IPS-20b (cell line): ENCODE results near the gene SLC24A4.

Experiments used
- H3K27ac ChIP-seq: one replicate; pipeline ENCODE4 v1.5.1; 2013; ENCODE audit warnings: low read length
- H3K27me3 ChIP-seq: 2 replicates; pipeline ENCODE4 v1.6.1; 2013; ENCODE audit warnings: mild to moderate bottlenecking, low read length, inconsistent platforms; ENCODE audit not compliant: insufficient read depth
- H3K36me3 ChIP-seq: 2 replicates; pipeline ENCODE4 v1.6.1; 2013; ENCODE audit warnings: low read depth, mild to moderate bottlenecking, inconsistent platforms, low read length, moderate library complexity; ENCODE audit not compliant: insufficient read depth
- H3K4me1 ChIP-seq: 2 replicates; pipeline ENCODE4 v1.6.1; 2013; ENCODE audit warnings: mild to moderate bottlenecking, control low read depth, inconsistent platforms, low read length, moderate library complexity; ENCODE audit not compliant: insufficient read depth
- H3K4me3 ChIP-seq: 2 replicates; pipeline ENCODE4 v1.5.1; 2013; ENCODE audit warnings: mild to moderate bottlenecking, low read length, inconsistent platforms
- H3K9ac ChIP-seq: 2 replicates; pipeline ENCODE4 v1.6.1; 2013; ENCODE audit warnings: low read depth, mild to moderate bottlenecking, inconsistent platforms, low read length, moderate library complexity
- H3K9me3 ChIP-seq: 2 replicates; pipeline ENCODE4 v1.6.1; 2013; ENCODE audit warnings: mild to moderate bottlenecking, low read depth, low read length, inconsistent platforms; ENCODE audit not compliant: insufficient read depth

The SLC24A4 gene

GRCh38 chr14:92430686-92431085 is 107.7 kb downstream of the SLC24A4 start:
- no peak overlapping the region for H3K9ac ChIP-seq
- H3K27me3 ChIP-seq = no peaks in the 10 kb centered on the region
- H3K27ac ChIP-seq = no peak overlapping the region
- H3K4me1 ChIP-seq = no peaks in the 10 kb centered on the region
- no peak overlapping the region for H3K4me3 ChIP-seq
- H3K36me3 ChIP-seq = no peaks in the 10 kb centered on the region
- H3K9me3 ChIP-seq = no peaks in the 10 kb centered on the region

- Histone ChIP-seq H3K27ac (no peak overlapping the region), H3K9ac (no peak overlapping the region), H3K36me3 (no peaks in the 10 kb centered on the region), H3K4me1 (no peaks in the 10 kb centered on the region), H3K27me3 (no peaks in the 10 kb centered on the region), H3K9me3 (no peaks in the 10 kb centered on the region), H3K4me3 (no peak overlapping the region)
These were observed 108.3 kb downstream of the SLC24A4 start for GRCh38 chr14:92431199-92431725.

GRCh38 chr14:92433407-92433806 is 110.4 kb downstream of the SLC24A4 start:
- Histone ChIP-seq H3K36me3 (no peaks in the 10 kb centered on the region), H3K9me3 (no peaks in the 10 kb centered on the region), H3K9ac (no peak overlapping the region), H3K27me3 (no peaks in the 10 kb centered on the region), H3K4me1 (no peaks in the 10 kb centered on the region), H3K27ac (no peak overlapping the region), H3K4me3 (no peak overlapping the region)

GRCh38 chr14:92435154-92435553 is 112.2 kb downstream of the SLC24A4 start:
- Histone ChIP-seq H3K9ac (no peak overlapping the region), H3K27me3 (no peaks in the 10 kb centered on the region), H3K36me3 (no peaks in the 10 kb centered on the region), H3K27ac (no peak overlapping the region), H3K9me3 (no peaks in the 10 kb centered on the region), H3K4me3 (no peak overlapping the region), H3K4me1 (no peaks in the 10 kb centered on the region)

GRCh38 chr14:92436115-92436776 is 113.3 kb downstream of the SLC24A4 start:
- Histone ChIP-seq H3K27me3 (no peaks in the 10 kb centered on the region), H3K4me1 (no peaks in the 10 kb centered on the region), H3K27ac (no peak overlapping the region), H3K4me3 (no peak overlapping the region), H3K9ac (no peak overlapping the region), H3K36me3 (no peaks in the 10 kb centered on the region), H3K9me3 (no peaks in the 10 kb centered on the region)

GRCh38 chr14:92437309-92437708 is 114.3 kb downstream of the SLC24A4 start:
- no peak overlapping the region for H3K4me3 ChIP-seq
- no peaks in the 10 kb centered on the region for H3K4me1 ChIP-seq
- H3K36me3 ChIP-seq = no peaks in the 10 kb centered on the region
- no peaks in the 10 kb centered on the region for H3K27me3 ChIP-seq
- no peak overlapping the region for H3K9ac ChIP-seq
- no peak overlapping the region for H3K27ac ChIP-seq
- H3K9me3 ChIP-seq = no peaks in the 10 kb centered on the region

- Histone ChIP-seq H3K27ac (no peak overlapping the region), H3K4me1 (no peaks in the 10 kb centered on the region), H3K27me3 (no peaks in the 10 kb centered on the region), H3K9ac (no peak overlapping the region), H3K36me3 (no peaks in the 10 kb centered on the region), H3K4me3 (no peak overlapping the region), H3K9me3 (no peaks in the 10 kb centered on the region)
These were observed 114.8 kb downstream of the SLC24A4 start for GRCh38 chr14:92437729-92438285.

- no peaks in the 10 kb centered on the region for H3K36me3 ChIP-seq
- H3K27ac ChIP-seq = no peak overlapping the region
- no peak overlapping the region for H3K9ac ChIP-seq
- no peak overlapping the region for H3K4me3 ChIP-seq
- H3K27me3 ChIP-seq = no peaks in the 10 kb centered on the region
- no peaks in the 10 kb centered on the region for H3K9me3 ChIP-seq
- H3K4me1 ChIP-seq = no peaks in the 10 kb centered on the region
These were observed 116.8 kb downstream of the SLC24A4 start for GRCh38 chr14:92439537-92440344.

- Histone ChIP-seq H3K27me3 (no peaks in the 10 kb centered on the region), H3K4me3 (no peak overlapping the region), H3K9me3 (peaks cover 2% of the 10 kb centered on the region; the same call in 1 of the 2 replicates), H3K4me1 (no peaks in the 10 kb centered on the region), H3K36me3 (no peaks in the 10 kb centered on the region), H3K27ac (no peak overlapping the region), H3K9ac (no peak overlapping the region)
These were observed 117.5 kb downstream of the SLC24A4 start for GRCh38 chr14:92440345-92441003.

GRCh38 chr14:92441751-92442504 is 119.0 kb downstream of the SLC24A4 start:
- no peaks in the 10 kb centered on the region for H3K27me3 ChIP-seq
- peaks cover 7% of the 10 kb centered on the region; the same call in 1 of the 2 replicates for H3K9me3 ChIP-seq
- no peak overlapping the region for H3K27ac ChIP-seq
- no peaks in the 10 kb centered on the region for H3K36me3 ChIP-seq
- no peaks in the 10 kb centered on the region for H3K4me1 ChIP-seq
- no peak overlapping the region for H3K4me3 ChIP-seq
- H3K9ac ChIP-seq = no peak overlapping the region

- Histone ChIP-seq H3K36me3 (no peaks in the 10 kb centered on the region), H3K4me1 (no peaks in the 10 kb centered on the region), H3K9ac (no peak overlapping the region), H3K9me3 (peaks cover 7% of the 10 kb centered on the region; the same call in 1 of the 2 replicates), H3K27ac (no peak overlapping the region), H3K27me3 (no peaks in the 10 kb centered on the region), H3K4me3 (no peak overlapping the region)
These were observed 120.2 kb downstream of the SLC24A4 start for GRCh38 chr14:92443167-92443566.
